Gastrocnemius medialis (tissue), 4 donors: ENCODE data around the gene NTNG2. TPM values are rescaled to one million over a fixed set of nuclear protein-coding genes. Genes with fewer than 3 reads are reported as not detected.

ENCODE experiments used
- ATAC-seq, 2 donors: fragments of 150-250 bp; one replicate each; pipeline ENCODE4 v1.9.1; 2016
- DNase-seq, 2 donors: peaks; one replicate each; pipeline ENCODE4 v3.0.0-alpha.2; 2019
- H3K27ac ChIP-seq, 4 donors: fragments of 200-600 bp; sonication (generic); 1 replicate in 1 of 4; 2 replicates in 3 of 4; pipeline ENCODE4 v1.5.1; 2016 to 2018; ENCODE audit warnings: mild to moderate bottlenecking in 2 of 4, moderate library complexity in 1 of 4
- H3K27me3 ChIP-seq, 3 donors: fragments of 200-600 bp; sonication (generic) in 2 of 3; 1 replicate in 1 of 3; 2 replicates in 2 of 3; pipeline versions ENCODE4 v1.5.1 to v1.6.0; 2016 to 2019; ENCODE audit warnings: mild to moderate bottlenecking in 1 of 3, moderate library complexity in 1 of 3
- H3K36me3 ChIP-seq, 2 donors: fragments of 200-600 bp; sonication (generic) in 1 of 2; one replicate each; pipeline ENCODE4 v1.5.1; 2017 to 2018
- H3K4me1 ChIP-seq, 2 donors: fragments of 200-600 bp; sonication (generic) in 1 of 2; one replicate each; pipeline ENCODE4 v1.5.1; 2016 to 2017; ENCODE audit warnings: mild to moderate bottlenecking in 2 of 2
- H3K4me3 ChIP-seq, 4 donors: fragments of 200-600 bp; sonication (generic) in 3 of 4; 1 replicate in 1 of 4; 2 replicates in 3 of 4; pipeline ENCODE4 v1.5.1; 2016 to 2019; ENCODE audit warnings: mild to moderate bottlenecking in 2 of 4
- H3K9me3 ChIP-seq, 3 donors: fragments of 200-600 bp; sonication (generic) in 2 of 3; 1 replicate in 1 of 3; 2 replicates in 2 of 3; pipeline ENCODE4 v1.5.1; 2016 to 2019
- POLR2A ChIP-seq, 2 donors: fragments of 450-650 bp; IDR thresholded peaks; one replicate each; pipeline ENCODE4 v1.6.1; 2017; ENCODE audit warnings: antibody characterized with exemption in 2 of 2, mild to moderate bottlenecking in 2 of 2, moderate library complexity in 2 of 2
- in situ Hi-C, 4 donors: fragments of 200-750 bp; cut with MboI; loops; one replicate each; pipeline versions ENCODE4 v1.15.0 to v1.8.0; 2017; ENCODE audit warnings: low sequenced_read_pairs in 4 of 4
- intact Hi-C: fragments of 100-400 bp; cut with DNase I; formaldehyde crosslinking; loops from one replicate; pipeline ENCODE4 v1.15.1; 2023; ENCODE audit warnings: low total_unique reads
- total RNA-seq, 4 donors: library from RNA; depleted of rRNA; stranded (reverse); fragments of >200 nt; gene quantifications; one replicate each; pipeline versions ENCODE4 v1.1.0 to v1.2.3, GENCODE V29; 2016
- TF ChIP-seq, protein P1 (sequence below), 5 experiments: fragments of 450-650 bp in 3 of 5; fragments of 200-600 bp in 2 of 5; sonication (generic) in 2 of 5; IDR thresholded peaks in 4 of 5; conservative IDR thresholded peaks in 1 of 5; 1 replicate in 4 of 5; 2 replicates in 1 of 5; pipeline ENCODE4 v1.5.1; 2016 to 2019; ENCODE audit warnings: antibody characterized with exemption in 5 of 5, mild to moderate bottlenecking in 3 of 5, moderate library complexity in 3 of 5

The NTNG2 gene
- total RNA-seq, 4 donors from 2014 or later = 0.15 to 0.61 (median 0.19) TPM

DNA sequence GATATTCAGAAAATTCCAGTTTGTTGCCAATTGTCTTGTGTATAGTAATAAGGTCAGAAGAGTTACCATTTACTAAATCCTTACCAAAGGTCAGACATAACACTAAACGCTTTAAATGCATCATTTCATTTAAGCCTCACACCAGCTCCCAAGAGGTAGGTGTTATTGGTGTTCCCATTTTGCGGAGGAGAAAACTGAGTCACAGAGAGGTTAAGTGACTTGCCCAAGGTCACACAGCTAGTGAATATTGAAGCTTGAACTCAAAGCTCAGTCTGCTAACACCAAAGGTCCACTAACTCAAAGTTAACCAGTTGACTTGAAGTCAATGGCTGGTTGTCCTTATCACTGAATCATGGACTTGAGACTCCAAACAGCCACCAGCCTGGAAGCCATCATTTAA, 40.8 kb upstream of the NTNG2 start:
- Histone ChIP-seq H3K9me3 (no peaks in the 10 kb centered on the region), H3K27ac (no peak overlapping the region), H3K27me3 (peaks cover 0 to 16% (median 16%) of the 10 kb centered on the region in 3 donors), H3K36me3 (no peaks in the 10 kb centered on the region), H3K4me1 (no peaks in the 10 kb centered on the region), H3K4me3 (no peak overlapping the region)
- in situ Hi-C loops (no loop called here), intact Hi-C loops (no loop called here)
- TF ChIP-seq, protein P1, sequence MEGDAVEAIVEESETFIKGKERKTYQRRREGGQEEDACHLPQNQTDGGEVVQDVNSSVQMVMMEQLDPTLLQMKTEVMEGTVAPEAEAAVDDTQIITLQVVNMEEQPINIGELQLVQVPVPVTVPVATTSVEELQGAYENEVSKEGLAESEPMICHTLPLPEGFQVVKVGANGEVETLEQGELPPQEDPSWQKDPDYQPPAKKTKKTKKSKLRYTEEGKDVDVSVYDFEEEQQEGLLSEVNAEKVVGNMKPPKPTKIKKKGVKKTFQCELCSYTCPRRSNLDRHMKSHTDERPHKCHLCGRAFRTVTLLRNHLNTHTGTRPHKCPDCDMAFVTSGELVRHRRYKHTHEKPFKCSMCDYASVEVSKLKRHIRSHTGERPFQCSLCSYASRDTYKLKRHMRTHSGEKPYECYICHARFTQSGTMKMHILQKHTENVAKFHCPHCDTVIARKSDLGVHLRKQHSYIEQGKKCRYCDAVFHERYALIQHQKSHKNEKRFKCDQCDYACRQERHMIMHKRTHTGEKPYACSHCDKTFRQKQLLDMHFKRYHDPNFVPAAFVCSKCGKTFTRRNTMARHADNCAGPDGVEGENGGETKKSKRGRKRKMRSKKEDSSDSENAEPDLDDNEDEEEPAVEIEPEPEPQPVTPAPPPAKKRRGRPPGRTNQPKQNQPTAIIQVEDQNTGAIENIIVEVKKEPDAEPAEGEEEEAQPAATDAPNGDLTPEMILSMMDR (IDR thresholded peaks at IDR 0.05 in 4 of 5, conservative IDR thresholded peaks at IDR 0.05 in 1 of 5) = no peak
- TF ChIP-seq POLR2A (IDR thresholded peaks at IDR 0.05) = no peak
- no peak for ATAC-seq
- DNase-seq = no peak

DNA sequence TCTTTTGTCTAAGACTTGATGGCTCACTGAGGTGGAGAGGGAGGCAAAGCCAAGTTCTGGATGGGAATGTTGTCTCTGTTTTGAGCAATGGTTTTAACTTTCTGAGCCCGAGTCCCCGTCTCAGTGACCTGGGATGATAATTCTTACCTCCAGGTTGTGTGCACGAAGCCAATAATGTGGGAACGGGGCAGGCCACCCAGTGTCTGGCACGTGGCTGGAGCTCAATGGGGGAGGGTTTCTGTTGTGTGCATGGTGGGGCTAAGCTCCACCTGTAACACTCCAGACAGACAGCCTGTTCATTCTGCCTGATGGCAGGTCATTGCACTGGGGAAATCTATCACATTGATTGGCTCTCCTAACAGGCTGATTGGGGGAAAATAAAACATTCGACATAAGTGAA, 37.1 kb upstream of the NTNG2 start:
- Histone ChIP-seq H3K27me3 (peaks cover 26 to 32% (median 28%) of the 10 kb centered on the region in 3 donors), H3K27ac (no peak overlapping the region), H3K9me3 (no peaks in the 10 kb centered on the region), H3K4me1 (no peaks in the 10 kb centered on the region), H3K4me3 (no peak overlapping the region), H3K36me3 (no peaks in the 10 kb centered on the region)
- DNase-seq = no peak
- intact Hi-C loops = no loop called here
- no peak for ATAC-seq
- in situ Hi-C loops = no loop called here
- TF ChIP-seq POLR2A (IDR thresholded peaks at IDR 0.05) = no peak
- TF ChIP-seq, protein P1 (IDR thresholded peaks at IDR 0.05 in 4 of 5, conservative IDR thresholded peaks at IDR 0.05 in 1 of 5) = no peak

DNA sequence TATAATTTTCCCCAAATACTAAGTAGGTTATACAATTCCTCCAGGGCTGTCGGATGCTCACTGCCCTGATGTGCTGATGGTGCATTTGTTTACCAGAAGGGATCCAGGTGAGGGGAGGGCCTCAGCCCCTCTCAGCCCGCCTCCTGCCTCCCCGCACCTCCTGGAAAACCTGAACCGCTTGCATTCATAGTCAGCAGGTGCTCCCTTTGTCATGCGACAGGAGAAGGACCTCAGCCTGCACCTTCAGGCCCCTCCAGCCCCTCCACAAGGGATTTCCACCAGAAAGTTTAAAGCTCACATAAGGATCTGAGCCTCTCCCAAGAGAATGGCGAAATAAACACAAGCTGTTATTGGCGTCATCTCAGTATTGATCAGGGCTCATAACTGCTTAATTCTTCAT, 36.5 kb upstream of the NTNG2 start:
- DNase-seq = no peak
- Histone ChIP-seq H3K4me3 (no peak overlapping the region), H3K9me3 (no peaks in the 10 kb centered on the region), H3K4me1 (no peaks in the 10 kb centered on the region), H3K36me3 (no peaks in the 10 kb centered on the region), H3K27me3 (peaks cover 29 to 31% (median 29%) of the 10 kb centered on the region in 3 donors), H3K27ac (no peak overlapping the region)
- in situ Hi-C loops = no loop called here
- ATAC-seq = no peak
- no peak for TF ChIP-seq POLR2A (IDR thresholded peaks at IDR 0.05)
- TF ChIP-seq, protein P1 (IDR thresholded peaks at IDR 0.05 in 4 of 5, conservative IDR thresholded peaks at IDR 0.05 in 1 of 5) = no peak
- intact Hi-C loops = no loop called here

DNA sequence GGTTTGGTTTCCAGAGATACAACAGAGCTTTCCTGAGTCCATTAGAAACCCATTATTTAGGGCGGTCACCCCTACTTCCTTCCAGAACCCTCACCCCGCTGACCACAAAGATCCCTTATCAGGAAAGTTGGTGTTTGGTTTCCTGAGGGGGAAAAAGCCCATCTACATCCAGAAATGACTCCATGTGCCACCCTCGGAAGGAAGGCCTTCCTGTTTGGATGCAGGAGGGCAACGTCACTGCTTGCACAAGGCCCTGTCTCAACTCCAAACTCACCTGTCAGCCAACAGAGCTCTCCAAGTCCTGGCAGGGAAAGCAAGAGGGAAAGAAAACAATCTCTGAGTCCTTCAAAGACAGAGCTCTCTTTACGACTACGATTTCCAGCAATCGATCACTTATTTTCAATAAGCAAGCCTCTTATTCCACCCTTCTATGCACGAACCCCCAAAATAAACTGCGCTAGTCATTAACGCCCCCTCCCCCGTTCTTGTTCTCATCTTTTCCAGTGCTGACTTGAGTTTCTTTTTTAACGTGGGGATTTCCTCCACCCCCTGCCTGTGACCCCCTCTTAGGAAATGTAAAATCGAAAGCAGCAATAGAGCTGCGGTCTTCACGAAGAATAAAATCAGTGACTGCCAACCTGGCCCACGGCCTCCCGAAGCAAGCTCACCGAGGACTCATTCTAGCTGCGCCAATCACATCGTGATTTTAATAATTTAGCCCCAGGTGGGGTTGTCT, 35.7 kb upstream of the NTNG2 start:
- Histone ChIP-seq H3K27me3 (peaks cover 27 to 29% (median 29%) of the 10 kb centered on the region in 3 donors), H3K36me3 (no peaks in the 10 kb centered on the region), H3K27ac (no peak overlapping the region), H3K4me3 (no peak overlapping the region), H3K9me3 (no peaks in the 10 kb centered on the region), H3K4me1 (no peaks in the 10 kb centered on the region)
- TF ChIP-seq, protein P1 (IDR thresholded peaks at IDR 0.05 in 4 of 5, conservative IDR thresholded peaks at IDR 0.05 in 1 of 5) = no peak
- no peak for TF ChIP-seq POLR2A (IDR thresholded peaks at IDR 0.05)
- in situ Hi-C loops (no loop called here), intact Hi-C loops (no loop called here)
- ATAC-seq = no peak
- no peak for DNase-seq
